ENCODE data around the gene GOLGA8B.
A peak's percentile ranks its signal among the peaks of the same experiment; 100 is the strongest.
"Not testable (repeated sequence)": the region's sequence is repeated elsewhere in the genome, so short reads cannot be mapped to it uniquely, and the experiment has no call there.

GOLGA8B gene

DNA sequence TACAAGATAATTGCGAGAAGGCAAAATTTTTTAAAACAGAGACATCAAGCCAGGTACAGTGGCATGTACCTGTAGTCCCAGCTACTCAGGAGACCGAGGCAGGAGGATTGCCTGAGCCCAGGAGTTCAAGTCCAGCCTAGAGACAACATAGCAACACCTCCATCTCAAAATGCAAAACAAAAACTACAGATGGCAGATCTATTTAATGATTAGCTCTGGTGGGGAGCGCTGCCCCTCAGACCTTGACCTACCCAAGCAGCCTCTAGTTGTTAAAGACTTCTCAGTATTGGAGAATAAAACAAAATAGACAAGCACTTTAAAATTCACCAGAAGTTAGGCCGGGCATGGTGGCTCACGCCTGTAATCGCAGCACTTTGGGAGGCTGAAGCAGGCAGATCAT, 10.5 kb downstream of the GOLGA8B start:
- H2BK5ac ChIP-seq (ENCODE audit: low read length); H2BK15ac ChIP-seq (ENCODE audit: low read length); H3K4me3 ChIP-seq (ENCODE audit: low read length in 2 of 2); H2AFZ ChIP-seq (ENCODE audit: low read length); H3K23ac ChIP-seq (ENCODE audit: low read depth, low read length, poor library complexity); H4K8ac ChIP-seq (ENCODE audit: low read depth, low read length); H3K4ac ChIP-seq (ENCODE audit: low read length); H3K9me3 ChIP-seq (replicated peaks in 1 of 2; ENCODE audit: control insufficient read depth in 2 of 2, insufficient read depth in 1 of 2, low read depth in 1 of 2, low read length in 2 of 2); H2BK120ac ChIP-seq (ENCODE audit: low read depth, low read length); H3K36me3 ChIP-seq (replicated peaks in 1 of 2; ENCODE audit: control insufficient read depth in 2 of 2, insufficient read depth in 2 of 2, low read length in 2 of 2); H3K4me2 ChIP-seq (ENCODE audit: insufficient read depth, low read length, poor library complexity, severe bottlenecking); H3K27me3 ChIP-seq (ENCODE audit: control insufficient read depth in 3 of 3, insufficient read depth in 3 of 3, low read depth in 1 of 3, low read length in 3 of 3); H3K79me1 ChIP-seq (ENCODE audit: low read depth, low read length); H2AK5ac ChIP-seq (ENCODE audit: low read depth, low read length); H4K91ac ChIP-seq (ENCODE audit: low read depth, low read length, poor library complexity); H3K27ac ChIP-seq (replicated peaks; ENCODE audit: low read length); H3K9ac ChIP-seq (ENCODE audit: low read depth, low read length, poor library complexity); DNase-seq (ENCODE audit: low spot score); H3K4me1 ChIP-seq (ENCODE audit: control insufficient read depth in 2 of 2, insufficient read depth in 1 of 2, low read depth in 1 of 2, low read length in 2 of 2); H3K14ac ChIP-seq (ENCODE audit: low read length); H3K18ac ChIP-seq (ENCODE audit: low read length); H2BK12ac ChIP-seq (ENCODE audit: low read length): not testable (repeated sequence)
- WGBS, 2 donors (ENCODE audit: extremely low coverage in 2 of 2, insufficient read length in 2 of 2, insufficient replicate concordance in 1 of 2) = no CpG with 5 or more reads among the region's 6 CpGs

- H2AK5ac ChIP-seq (ENCODE audit: low read depth, low read length); H3K27me3 ChIP-seq (ENCODE audit: control insufficient read depth in 3 of 3, insufficient read depth in 3 of 3, low read depth in 1 of 3, low read length in 3 of 3); H3K14ac ChIP-seq (ENCODE audit: low read length); H2BK5ac ChIP-seq (ENCODE audit: low read length); H3K27ac ChIP-seq (replicated peaks; ENCODE audit: low read length); DNase-seq (ENCODE audit: low spot score); H2BK12ac ChIP-seq (ENCODE audit: low read length); H3K9me3 ChIP-seq (replicated peaks in 1 of 2; ENCODE audit: control insufficient read depth in 2 of 2, insufficient read depth in 1 of 2, low read depth in 1 of 2, low read length in 2 of 2); H3K36me3 ChIP-seq (replicated peaks in 1 of 2; ENCODE audit: control insufficient read depth in 2 of 2, insufficient read depth in 2 of 2, low read length in 2 of 2); H4K91ac ChIP-seq (ENCODE audit: low read depth, low read length, poor library complexity); H3K4me1 ChIP-seq (ENCODE audit: control insufficient read depth in 2 of 2, insufficient read depth in 1 of 2, low read depth in 1 of 2, low read length in 2 of 2); H2BK15ac ChIP-seq (ENCODE audit: low read length); H3K4me2 ChIP-seq (ENCODE audit: insufficient read depth, low read length, poor library complexity, severe bottlenecking); H3K9ac ChIP-seq (ENCODE audit: low read depth, low read length, poor library complexity); H3K4ac ChIP-seq (ENCODE audit: low read length); H3K4me3 ChIP-seq (ENCODE audit: low read length in 2 of 2); H3K79me1 ChIP-seq (ENCODE audit: low read depth, low read length); H2BK120ac ChIP-seq (ENCODE audit: low read depth, low read length); H3K18ac ChIP-seq (ENCODE audit: low read length); H3K23ac ChIP-seq (ENCODE audit: low read depth, low read length, poor library complexity); H2AFZ ChIP-seq (ENCODE audit: low read length); H4K8ac ChIP-seq (ENCODE audit: low read depth, low read length): not testable (repeated sequence)
- WGBS, 2 donors (ENCODE audit: extremely low coverage in 2 of 2, insufficient read length in 2 of 2, insufficient replicate concordance in 1 of 2) = no CpG with 5 or more reads among the region's 13 CpGs
Observed at GRCh38 chr15:34572019-34572641, 11.3 kb downstream of the GOLGA8B start.

GRCh38 chr15:34569670-34570396, 13.6 kb downstream of the GOLGA8B start:
- not testable (repeated sequence) for H3K79me1 ChIP-seq (ENCODE audit: low read depth, low read length); H2AFZ ChIP-seq (ENCODE audit: low read length); H3K36me3 ChIP-seq (replicated peaks in 1 of 2; ENCODE audit: control insufficient read depth in 2 of 2, insufficient read depth in 2 of 2, low read length in 2 of 2); H4K8ac ChIP-seq (ENCODE audit: low read depth, low read length); H3K23ac ChIP-seq (ENCODE audit: low read depth, low read length, poor library complexity); H3K4me1 ChIP-seq (ENCODE audit: control insufficient read depth in 2 of 2, insufficient read depth in 1 of 2, low read depth in 1 of 2, low read length in 2 of 2); H2AK5ac ChIP-seq (ENCODE audit: low read depth, low read length); H3K9me3 ChIP-seq (replicated peaks in 1 of 2; ENCODE audit: control insufficient read depth in 2 of 2, insufficient read depth in 1 of 2, low read depth in 1 of 2, low read length in 2 of 2); H3K18ac ChIP-seq (ENCODE audit: low read length); DNase-seq (ENCODE audit: low spot score); H4K91ac ChIP-seq (ENCODE audit: low read depth, low read length, poor library complexity); H3K4me3 ChIP-seq (ENCODE audit: low read length in 2 of 2); H2BK15ac ChIP-seq (ENCODE audit: low read length); H3K4me2 ChIP-seq (ENCODE audit: insufficient read depth, low read length, poor library complexity, severe bottlenecking); H3K9ac ChIP-seq (ENCODE audit: low read depth, low read length, poor library complexity); H3K27me3 ChIP-seq (ENCODE audit: control insufficient read depth in 3 of 3, insufficient read depth in 3 of 3, low read depth in 1 of 3, low read length in 3 of 3); H2BK5ac ChIP-seq (ENCODE audit: low read length); H3K4ac ChIP-seq (ENCODE audit: low read length); H2BK120ac ChIP-seq (ENCODE audit: low read depth, low read length); H3K27ac ChIP-seq (replicated peaks; ENCODE audit: low read length); H2BK12ac ChIP-seq (ENCODE audit: low read length)
- H3K14ac ChIP-seq (ENCODE audit: low read length) = peak overlapping the region; percentile 21
- no CpG with 5 or more reads among the region's 4 CpGs for WGBS, 2 donors (ENCODE audit: extremely low coverage in 2 of 2, insufficient read length in 2 of 2, insufficient replicate concordance in 1 of 2)

GRCh38 chr15:34567174-34567573, 16.3 kb downstream of the GOLGA8B start:
- not testable (repeated sequence) for H3K27ac ChIP-seq (replicated peaks; ENCODE audit: low read length); H3K4me3 ChIP-seq (ENCODE audit: low read length in 2 of 2); H3K36me3 ChIP-seq (replicated peaks in 1 of 2; ENCODE audit: control insufficient read depth in 2 of 2, insufficient read depth in 2 of 2, low read length in 2 of 2); H2BK12ac ChIP-seq (ENCODE audit: low read length); H3K14ac ChIP-seq (ENCODE audit: low read length); H2BK5ac ChIP-seq (ENCODE audit: low read length); H2BK120ac ChIP-seq (ENCODE audit: low read depth, low read length); H3K9ac ChIP-seq (ENCODE audit: low read depth, low read length, poor library complexity); H3K4me2 ChIP-seq (ENCODE audit: insufficient read depth, low read length, poor library complexity, severe bottlenecking); H4K91ac ChIP-seq (ENCODE audit: low read depth, low read length, poor library complexity); H4K8ac ChIP-seq (ENCODE audit: low read depth, low read length); H3K18ac ChIP-seq (ENCODE audit: low read length); H3K27me3 ChIP-seq (ENCODE audit: control insufficient read depth in 3 of 3, insufficient read depth in 3 of 3, low read depth in 1 of 3, low read length in 3 of 3); H3K4me1 ChIP-seq (ENCODE audit: control insufficient read depth in 2 of 2, insufficient read depth in 1 of 2, low read depth in 1 of 2, low read length in 2 of 2); H2AFZ ChIP-seq (ENCODE audit: low read length); DNase-seq (ENCODE audit: low spot score); H2BK15ac ChIP-seq (ENCODE audit: low read length); H3K23ac ChIP-seq (ENCODE audit: low read depth, low read length, poor library complexity); H3K79me1 ChIP-seq (ENCODE audit: low read depth, low read length); H2AK5ac ChIP-seq (ENCODE audit: low read depth, low read length); H3K4ac ChIP-seq (ENCODE audit: low read length); H3K9me3 ChIP-seq (replicated peaks in 1 of 2; ENCODE audit: control insufficient read depth in 2 of 2, insufficient read depth in 1 of 2, low read depth in 1 of 2, low read length in 2 of 2)
- no CpG with 5 or more reads among the region's 12 CpGs for WGBS, 2 donors (ENCODE audit: extremely low coverage in 2 of 2, insufficient read length in 2 of 2, insufficient replicate concordance in 1 of 2)
